SK-N-MC (cell line): ENCODE measurements around the gene RGSL1.

Experiments
- EZH2 ChIP-seq: fragments of 200-600 bp; sonication (generic); IDR thresholded peaks from one replicate; pipeline ENCODE4 v1.6.1; 2017; ENCODE audit warnings: antibody characterized with exemption
- FOXP2 ChIP-seq: optimal IDR thresholded peaks from 2 replicates; pipeline ENCODE3; 2011; ENCODE audit warnings: mild to moderate bottlenecking, moderate library complexity; ENCODE audit not compliant: insufficient read depth; ENCODE audit errors: extremely low read length, control extremely low read depth
- POLR2AphosphoS5 ChIP-seq: IDR thresholded peaks from 2 replicates; pipeline ENCODE4 v1.6.1; 2012; ENCODE audit warnings: mild to moderate bottlenecking, low read depth, low read length, borderline replicate concordance

GRCh38 chr1:182433580-182433979 is 16.4 kb upstream of the RGSL1 start:
- TF ChIP-seq POLR2AphosphoS5 = no peak
- TF ChIP-seq EZH2 = no peak
- TF ChIP-seq FOXP2 = no peak
